Measurements from ENCODE around the gene PPP1R3G. TPM values are rescaled to one million over a fixed set of nuclear protein-coding genes. Genes with fewer than 3 reads are reported as not detected.

The PPP1R3G gene
- total RNA-seq, 2 donors from 2014 or later, result 1.0 to 5.5 TPM

GRCh38 chr6:5087389-5087788 lies 2.2 kb downstream of the PPP1R3G start:
- H3K27ac ChIP-seq, result no peak overlapping the region
- H3K27me3 ChIP-seq, result no peaks in the 10 kb centered on the region
- H3K9me3 ChIP-seq, result no peaks in the 10 kb centered on the region
- no peak overlapping the region for H3K9ac ChIP-seq (ENCODE audit: low read depth in 2 of 2, low read length in 2 of 2)
- H3K4me1 ChIP-seq, result no peaks in the 10 kb centered on the region
- no peak for TF ChIP-seq CTCF (IDR thresholded peaks at IDR 0.05)
- H3K4me3 ChIP-seq, result no peak overlapping the region
- DNase-seq, result peak; percentile 32
- no peaks in the 10 kb centered on the region for H3K36me3 ChIP-seq
- intact Hi-C loops (cut with DNase I), result no loop called here

- H3K4me3 ChIP-seq, result no peak overlapping the region
- H3K27ac ChIP-seq, result no peak overlapping the region
- H3K4me1 ChIP-seq, result no peaks in the 10 kb centered on the region
- intact Hi-C loops (cut with DNase I), result no loop called here
- no peak overlapping the region for H3K9ac ChIP-seq (ENCODE audit: low read depth in 2 of 2, low read length in 2 of 2)
- no peaks in the 10 kb centered on the region for H3K36me3 ChIP-seq
- no peaks in the 10 kb centered on the region for H3K27me3 ChIP-seq
- DNase-seq, result no peak
- no peak for TF ChIP-seq CTCF (IDR thresholded peaks at IDR 0.05)
- H3K9me3 ChIP-seq, result no peaks in the 10 kb centered on the region
Measured at GRCh38 chr6:5088780-5089179, 3.6 kb downstream of the PPP1R3G start.

GRCh38 chr6:5089481-5090438 lies 4.6 kb downstream of the PPP1R3G start:
- Histone ChIP-seq H3K36me3 (no peaks in the 10 kb centered on the region), H3K27ac (no peak overlapping the region), H3K27me3 (no peaks in the 10 kb centered on the region), H3K4me1 (no peaks in the 10 kb centered on the region), H3K4me3 (no peak overlapping the region), H3K9me3 (no peaks in the 10 kb centered on the region), H3K9ac (ENCODE audit: low read depth in 2 of 2, low read length in 2 of 2) (no peak overlapping the region)
- TF ChIP-seq CTCF (IDR thresholded peaks at IDR 0.05), result no peak
- intact Hi-C loops (cut with DNase I), result no loop called here
- no peak for DNase-seq

- no peak overlapping the region for H3K27ac ChIP-seq
- H3K4me1 ChIP-seq, result no peaks in the 10 kb centered on the region
- intact Hi-C loops (cut with DNase I), result no loop called here
- H3K36me3 ChIP-seq, result no peaks in the 10 kb centered on the region
- no peak for DNase-seq
- no peak overlapping the region for H3K4me3 ChIP-seq
- H3K9me3 ChIP-seq, result no peaks in the 10 kb centered on the region
- H3K9ac ChIP-seq (ENCODE audit: low read depth in 2 of 2, low read length in 2 of 2), result no peak overlapping the region
- H3K27me3 ChIP-seq, result no peaks in the 10 kb centered on the region
- no peak for TF ChIP-seq CTCF (IDR thresholded peaks at IDR 0.05)
Measured at GRCh38 chr6:5090603-5091002, 5.5 kb downstream of the PPP1R3G start.

GRCh38 chr6:5091210-5092069 lies 6.3 kb downstream of the PPP1R3G start:
- no peak for TF ChIP-seq CTCF (IDR thresholded peaks at IDR 0.05)
- Histone ChIP-seq H3K27me3 (no peaks in the 10 kb centered on the region), H3K27ac (no peak overlapping the region), H3K4me3 (no peak overlapping the region), H3K36me3 (no peaks in the 10 kb centered on the region), H3K9ac (ENCODE audit: low read depth in 2 of 2, low read length in 2 of 2) (no peak overlapping the region), H3K4me1 (no peaks in the 10 kb centered on the region), H3K9me3 (no peaks in the 10 kb centered on the region)
- intact Hi-C loops (cut with DNase I), result no loop called here
- no peak for DNase-seq

Data from colonic mucosa (tissue), 4 donors.